ENCODE results near the gene MSANTD2.

- TF ChIP-seq CTCF (IDR thresholded peaks at IDR 0.05; ENCODE audit: low read depth, low read length) (no peak), POLR2A (IDR thresholded peaks at IDR 0.05; ENCODE audit: extremely low read depth, insufficient read length) (no peak)
- TF ChIP-seq, protein P1, sequence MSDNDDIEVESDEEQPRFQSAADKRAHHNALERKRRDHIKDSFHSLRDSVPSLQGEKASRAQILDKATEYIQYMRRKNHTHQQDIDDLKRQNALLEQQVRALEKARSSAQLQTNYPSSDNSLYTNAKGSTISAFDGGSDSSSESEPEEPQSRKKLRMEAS (IDR thresholded peaks at IDR 0.05; ENCODE audit: low read depth, low read length), result no peak
Observed at GRCh38 chr11:124753624-124754023, 46.6 kb downstream of the MSANTD2 start.

All from NB4 (cell line).